ENCODE measurements around the gene CSGALNACT2. TPM values are rescaled to one million over a fixed set of nuclear protein-coding genes. Genes with fewer than 3 reads are reported as not detected.
"Not testable (repeated sequence)": the region's sequence is repeated elsewhere in the genome, so short reads cannot be mapped to it uniquely, and the experiment has no call there.

Gene CSGALNACT2
- total and polyA plus RNA-seq, 4 donors, result 4.1 to 11.0 (median 6.1) TPM

DNA sequence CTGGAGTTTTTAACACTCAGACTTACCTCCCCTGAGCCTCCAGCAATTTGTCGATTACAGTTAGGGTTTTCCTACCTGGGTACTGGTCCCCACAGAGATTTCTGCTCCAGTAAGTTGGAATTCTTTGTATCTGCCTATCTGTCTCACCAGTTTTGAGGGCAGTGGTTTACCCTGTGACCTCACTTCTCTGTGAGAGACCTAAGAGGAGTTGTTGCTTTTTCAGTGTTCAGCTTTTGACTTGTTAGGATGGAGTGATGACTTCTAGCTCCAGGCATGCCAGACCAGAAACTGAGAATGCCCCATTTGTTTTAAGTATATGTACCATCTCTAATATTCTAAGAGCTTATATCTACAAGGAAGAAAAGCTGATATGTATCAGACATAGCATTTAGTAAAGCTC is 42.9 kb downstream of the CSGALNACT2 start:
- H3K36me3 ChIP-seq (ENCODE audit: control insufficient read depth in 4 of 4, insufficient read depth in 3 of 4, low read depth in 1 of 4, low read length in 3 of 4), result peaks cover 3 to 13% (median 4%) of the 10 kb centered on the region in 4 donors

GRCh38 chr10:43183764-43184163 is 45.5 kb downstream of the CSGALNACT2 start:
- H3K27ac ChIP-seq (ENCODE audit: low read depth in 1 of 2, low read length in 2 of 2); H3K9ac ChIP-seq (ENCODE audit: low read depth in 1 of 2, low read length in 2 of 2); H3K27me3 ChIP-seq (ENCODE audit: control insufficient read depth in 4 of 4, insufficient read depth in 4 of 4, low read length in 3 of 4); H3K9me3 ChIP-seq (ENCODE audit: control insufficient read depth in 4 of 4, low read length in 3 of 4); H3K4me1 ChIP-seq (ENCODE audit: control insufficient read depth in 4 of 4, insufficient read depth in 4 of 4, low read length in 3 of 4); H3K4me3 ChIP-seq (ENCODE audit: low read depth in 1 of 3, low read length in 3 of 3); DNase-seq (ENCODE audit: low spot score): not testable (repeated sequence)
- WGBS, result 99% methylated on average over 3 of the region's 3 CpGs
- H3K36me3 ChIP-seq (ENCODE audit: control insufficient read depth in 4 of 4, insufficient read depth in 3 of 4, low read depth in 1 of 4, low read length in 3 of 4), result peaks cover 4 to 16% (median 7%) of the 10 kb centered on the region in 4 donors

More for the DNA sequence above, 42.9 kb downstream of the CSGALNACT2 start:
- H3K9me3 ChIP-seq (ENCODE audit: control insufficient read depth in 4 of 4, low read length in 3 of 4), result no peaks in the 10 kb centered on the region
- peaks cover 0 to 10% (median 3%) of the 10 kb centered on the region in 4 donors for H3K4me1 ChIP-seq (ENCODE audit: control insufficient read depth in 4 of 4, insufficient read depth in 4 of 4, low read length in 3 of 4)
- 97% methylated on average over 1 of the region's 1 CpG for WGBS
- no peak overlapping the region for H3K4me3 ChIP-seq (ENCODE audit: low read depth in 1 of 3, low read length in 3 of 3)
- DNase-seq (ENCODE audit: low spot score), result no peak
- no peaks in the 10 kb centered on the region for H3K27me3 ChIP-seq (ENCODE audit: control insufficient read depth in 4 of 4, insufficient read depth in 4 of 4, low read length in 3 of 4)
- no peak overlapping the region for H3K27ac ChIP-seq (ENCODE audit: low read depth in 1 of 2, low read length in 2 of 2)
- TF ChIP-seq RXRA (IDR thresholded peaks at IDR 0.05), result no peak
- no peak for TF ChIP-seq NR2F2 (IDR thresholded peaks at IDR 0.05)
- TF ChIP-seq, protein P1, sequence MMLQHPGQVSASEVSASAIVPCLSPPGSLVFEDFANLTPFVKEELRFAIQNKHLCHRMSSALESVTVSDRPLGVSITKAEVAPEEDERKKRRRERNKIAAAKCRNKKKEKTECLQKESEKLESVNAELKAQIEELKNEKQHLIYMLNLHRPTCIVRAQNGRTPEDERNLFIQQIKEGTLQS (IDR thresholded peaks at IDR 0.05), result no peak
- no peak for TF ChIP-seq HNF4A (conservative IDR thresholded peaks at IDR 0.05)
- TF ChIP-seq YY1 (IDR thresholded peaks at IDR 0.05), result no peak
- no peak for TF ChIP-seq FOXA1 (IDR thresholded peaks at IDR 0.05)
- no peak for TF ChIP-seq ZBTB33 (IDR thresholded peaks at IDR 0.05)
- TF ChIP-seq SP1 (IDR thresholded peaks at IDR 0.05), result no peak
- TF ChIP-seq FOXA2 (IDR thresholded peaks at IDR 0.05), result no peak
- no peak for TF ChIP-seq MAX (IDR thresholded peaks at IDR 0.05)
- no peak for TF ChIP-seq HNF4G (IDR thresholded peaks at IDR 0.05)
- TF ChIP-seq GABPA (IDR thresholded peaks at IDR 0.05 in 1 of 2, conservative IDR thresholded peaks at IDR 0.05 in 1 of 2), result no peak
- no peak for TF ChIP-seq JUND (IDR thresholded peaks at IDR 0.05)
- no peak overlapping the region for H3K9ac ChIP-seq (ENCODE audit: low read depth in 1 of 2, low read length in 2 of 2)

- TF ChIP-seq SP1 (IDR thresholded peaks at IDR 0.05), result no peak
- no peak for TF ChIP-seq RXRA (IDR thresholded peaks at IDR 0.05)
- Histone ChIP-seq H3K4me3 (ENCODE audit: low read depth in 1 of 3, low read length in 3 of 3) (no peak overlapping the region), H3K27me3 (ENCODE audit: control insufficient read depth in 4 of 4, insufficient read depth in 4 of 4, low read length in 3 of 4) (no peaks in the 10 kb centered on the region), H3K27ac (ENCODE audit: low read depth in 1 of 2, low read length in 2 of 2) (no peak overlapping the region), H3K9ac (ENCODE audit: low read depth in 1 of 2, low read length in 2 of 2) (no peak overlapping the region), H3K9me3 (ENCODE audit: control insufficient read depth in 4 of 4, low read length in 3 of 4) (no peaks in the 10 kb centered on the region), H3K36me3 (ENCODE audit: control insufficient read depth in 4 of 4, insufficient read depth in 3 of 4, low read depth in 1 of 4, low read length in 3 of 4) (peaks cover 3 to 13% (median 6%) of the 10 kb centered on the region in 4 donors), H3K4me1 (ENCODE audit: control insufficient read depth in 4 of 4, insufficient read depth in 4 of 4, low read length in 3 of 4) (no peaks in the 10 kb centered on the region)
- 92% methylated on average over 4 of the region's 4 CpGs for WGBS
- DNase-seq (ENCODE audit: low spot score), result no peak
These were observed 47.9 kb downstream of the CSGALNACT2 start for GRCh38 chr10:43186150-43186549.

DNA sequence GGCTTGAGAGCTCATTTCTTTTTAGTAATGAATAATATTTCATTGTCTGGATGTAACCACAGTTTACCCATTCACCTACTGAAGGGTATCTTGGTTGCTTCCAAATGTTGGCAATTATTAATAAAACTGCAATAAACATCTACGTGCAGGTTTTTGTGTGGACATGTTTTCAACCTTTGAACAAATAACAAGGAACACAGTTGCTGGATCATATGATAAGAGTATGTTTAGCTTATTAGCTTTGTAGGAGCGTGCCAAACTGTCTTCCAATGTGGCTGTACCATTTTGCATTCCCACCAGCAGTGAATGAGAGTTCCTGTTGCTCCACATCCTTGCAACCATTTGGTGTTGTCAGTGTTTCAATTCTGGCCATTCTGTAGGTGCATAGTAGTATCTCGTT is 49.0 kb downstream of the CSGALNACT2 start:
- no peak for DNase-seq (ENCODE audit: low spot score)
- no peak overlapping the region for H3K27ac ChIP-seq (ENCODE audit: low read depth in 1 of 2, low read length in 2 of 2)
- H3K4me1 ChIP-seq (ENCODE audit: control insufficient read depth in 4 of 4, insufficient read depth in 4 of 4, low read length in 3 of 4), result no peaks in the 10 kb centered on the region
- no peak overlapping the region for H3K4me3 ChIP-seq (ENCODE audit: low read depth in 1 of 3, low read length in 3 of 3)
- WGBS, result 75% methylated on average over 3 of the region's 3 CpGs
- peaks cover 2 to 13% (median 6%) of the 10 kb centered on the region in 4 donors for H3K36me3 ChIP-seq (ENCODE audit: control insufficient read depth in 4 of 4, insufficient read depth in 3 of 4, low read depth in 1 of 4, low read length in 3 of 4)
- no peaks in the 10 kb centered on the region for H3K27me3 ChIP-seq (ENCODE audit: control insufficient read depth in 4 of 4, insufficient read depth in 4 of 4, low read length in 3 of 4)
- H3K9ac ChIP-seq (ENCODE audit: low read depth in 1 of 2, low read length in 2 of 2), result no peak overlapping the region
- no peaks in the 10 kb centered on the region for H3K9me3 ChIP-seq (ENCODE audit: control insufficient read depth in 4 of 4, low read length in 3 of 4)
- TF ChIP-seq RXRA (IDR thresholded peaks at IDR 0.05) (no peak), HNF4A (conservative IDR thresholded peaks at IDR 0.05) (no peak), ZBTB33 (IDR thresholded peaks at IDR 0.05) (no peak), EGR1 (IDR thresholded peaks at IDR 0.05; ENCODE audit: low read depth in 2 of 2) (no peak), YY1 (IDR thresholded peaks at IDR 0.05) (no peak), FOXA2 (IDR thresholded peaks at IDR 0.05) (no peak), FOXA1 (IDR thresholded peaks at IDR 0.05) (no peak), RAD21 (IDR thresholded peaks at IDR 0.05) (no peak), GABPA (IDR thresholded peaks at IDR 0.05 in 1 of 2, conservative IDR thresholded peaks at IDR 0.05 in 1 of 2) (no peak)
- TF ChIP-seq, protein P2, sequence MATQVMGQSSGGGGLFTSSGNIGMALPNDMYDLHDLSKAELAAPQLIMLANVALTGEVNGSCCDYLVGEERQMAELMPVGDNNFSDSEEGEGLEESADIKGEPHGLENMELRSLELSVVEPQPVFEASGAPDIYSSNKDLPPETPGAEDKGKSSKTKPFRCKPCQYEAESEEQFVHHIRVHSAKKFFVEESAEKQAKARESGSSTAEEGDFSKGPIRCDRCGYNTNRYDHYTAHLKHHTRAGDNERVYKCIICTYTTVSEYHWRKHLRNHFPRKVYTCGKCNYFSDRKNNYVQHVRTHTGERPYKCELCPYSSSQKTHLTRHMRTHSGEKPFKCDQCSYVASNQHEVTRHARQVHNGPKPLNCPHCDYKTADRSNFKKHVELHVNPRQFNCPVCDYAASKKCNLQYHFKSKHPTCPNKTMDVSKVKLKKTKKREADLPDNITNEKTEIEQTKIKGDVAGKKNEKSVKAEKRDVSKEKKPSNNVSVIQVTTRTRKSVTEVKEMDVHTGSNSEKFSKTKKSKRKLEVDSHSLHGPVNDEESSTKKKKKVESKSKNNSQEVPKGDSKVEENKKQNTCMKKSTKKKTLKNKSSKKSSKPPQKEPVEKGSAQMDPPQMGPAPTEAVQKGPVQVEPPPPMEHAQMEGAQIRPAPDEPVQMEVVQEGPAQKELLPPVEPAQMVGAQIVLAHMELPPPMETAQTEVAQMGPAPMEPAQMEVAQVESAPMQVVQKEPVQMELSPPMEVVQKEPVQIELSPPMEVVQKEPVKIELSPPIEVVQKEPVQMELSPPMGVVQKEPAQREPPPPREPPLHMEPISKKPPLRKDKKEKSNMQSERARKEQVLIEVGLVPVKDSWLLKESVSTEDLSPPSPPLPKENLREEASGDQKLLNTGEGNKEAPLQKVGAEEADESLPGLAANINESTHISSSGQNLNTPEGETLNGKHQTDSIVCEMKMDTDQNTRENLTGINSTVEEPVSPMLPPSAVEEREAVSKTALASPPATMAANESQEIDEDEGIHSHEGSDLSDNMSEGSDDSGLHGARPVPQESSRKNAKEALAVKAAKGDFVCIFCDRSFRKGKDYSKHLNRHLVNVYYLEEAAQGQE (IDR thresholded peaks at IDR 0.05), result no peak
